ENCODE measurements around the gene LRRC3C. TPM values are rescaled to one million over a fixed set of nuclear protein-coding genes. Genes with fewer than 3 reads are reported as not detected.
"Not testable (repeated sequence)": the region's sequence is repeated elsewhere in the genome, so short reads cannot be mapped to it uniquely, and the experiment has no call there.

The LRRC3C gene
- total RNA-seq, 1 experiment from 2014 or later: not detected

GRCh38 chr17:39899215-39899614 lies 28.3 kb upstream of the LRRC3C start:
- ChIA-PET CTCF (no interaction called here), POLR2A (no interaction called here)
- Histone ChIP-seq H3K4me1 (no peaks in the 10 kb centered on the region), H3K36me3 (ENCODE audit: control insufficient read depth, insufficient read depth, low read length) (no peaks in the 10 kb centered on the region), H3K4me3 (ENCODE audit: low read depth, low read length) (no peak overlapping the region), H3K27me3 (replicated peaks; ENCODE audit: control insufficient read depth, insufficient read depth, low read length) (no peaks in the 10 kb centered on the region), H3K9me3 (no peaks in the 10 kb centered on the region)
- Mint-ChIP-seq H3K27me3 (ENCODE audit: insufficient read depth, unreplicated experiment) (no peaks in the 10 kb centered on the region), H3K27ac (ENCODE audit: unreplicated experiment) (no peak overlapping the region), H3K36me3 (ENCODE audit: insufficient read depth, unreplicated experiment) (no peaks in the 10 kb centered on the region), H3K9me3 (ENCODE audit: unreplicated experiment) (no peaks in the 10 kb centered on the region), H3K4me1 (ENCODE audit: low read depth, unreplicated experiment) (peaks cover 1% of the 10 kb centered on the region), H3K4me3 (ENCODE audit: unreplicated experiment) (no peak overlapping the region)
- no TSS peak for BruUV-seq (replicated peaks)
- TF ChIP-seq CTCF (IDR thresholded peaks at IDR 0.05; ENCODE audit: insufficient read depth in 1 of 2, low read depth in 1 of 2, low read length in 1 of 2, severe bottlenecking in 1 of 2, unreplicated experiment in 1 of 2): no peak
- no peak for DNase-seq
- intact Hi-C loops (cut with micrococcal nuclease; ENCODE audit: unreplicated experiment): no loop called here

GRCh38 chr17:39902027-39902426 lies 25.5 kb upstream of the LRRC3C start:
- H3K36me3 Mint-ChIP-seq (ENCODE audit: insufficient read depth, unreplicated experiment); H3K27me3 ChIP-seq (replicated peaks; ENCODE audit: control insufficient read depth, insufficient read depth, low read length); H3K9me3 ChIP-seq; H3K27me3 Mint-ChIP-seq (ENCODE audit: insufficient read depth, unreplicated experiment); BruUV-seq (replicated peaks); H3K9me3 Mint-ChIP-seq (ENCODE audit: unreplicated experiment); DNase-seq; H3K4me3 ChIP-seq (ENCODE audit: low read depth, low read length); H3K4me1 Mint-ChIP-seq (ENCODE audit: low read depth, unreplicated experiment); CTCF ChIA-PET; H3K4me1 ChIP-seq; H3K27ac Mint-ChIP-seq (ENCODE audit: unreplicated experiment); H3K36me3 ChIP-seq (ENCODE audit: control insufficient read depth, insufficient read depth, low read length); intact Hi-C loops (cut with micrococcal nuclease; ENCODE audit: unreplicated experiment); H3K4me3 Mint-ChIP-seq (ENCODE audit: unreplicated experiment): not testable (repeated sequence)
- POLR2A ChIA-PET: interaction anchor here (0.5 kb wide), 1 partner anchor 138 kb away, joined by 4 read pairs; no protein-coding TSS in a partner anchor

- H3K4me3 ChIP-seq (ENCODE audit: low read depth, low read length): no peak overlapping the region
- no peak for DNase-seq
- Mint-ChIP-seq H3K4me3 (ENCODE audit: unreplicated experiment) (no peak overlapping the region), H3K4me1 (ENCODE audit: low read depth, unreplicated experiment) (peaks cover 10% of the 10 kb centered on the region), H3K36me3 (ENCODE audit: insufficient read depth, unreplicated experiment) (no peaks in the 10 kb centered on the region), H3K9me3 (ENCODE audit: unreplicated experiment) (no peaks in the 10 kb centered on the region), H3K27ac (ENCODE audit: unreplicated experiment) (no peak overlapping the region), H3K27me3 (ENCODE audit: insufficient read depth, unreplicated experiment) (no peaks in the 10 kb centered on the region)
- BruUV-seq (replicated peaks): no TSS peak
- no peaks in the 10 kb centered on the region for H3K9me3 ChIP-seq
- no peak for TF ChIP-seq CTCF (IDR thresholded peaks at IDR 0.05; ENCODE audit: insufficient read depth in 1 of 2, low read depth in 1 of 2, low read length in 1 of 2, severe bottlenecking in 1 of 2, unreplicated experiment in 1 of 2)
- ChIA-PET CTCF (no interaction called here), POLR2A (no interaction called here)
- intact Hi-C loops (cut with micrococcal nuclease; ENCODE audit: unreplicated experiment): no loop called here
- H3K36me3 ChIP-seq (ENCODE audit: control insufficient read depth, insufficient read depth, low read length): no peaks in the 10 kb centered on the region
- no peaks in the 10 kb centered on the region for H3K27me3 ChIP-seq (replicated peaks; ENCODE audit: control insufficient read depth, insufficient read depth, low read length)
- peaks cover 9% of the 10 kb centered on the region; the same call in 1 of the 2 replicates for H3K4me1 ChIP-seq
Measured at GRCh38 chr17:39903158-39903884, 24.2 kb upstream of the LRRC3C start.

All from Caco-2 (cell line).